Loucy (cell line): ENCODE results near the gene MST1.

Source experiments
- H2AFZ ChIP-seq: fragments of 200-600 bp; sonication (generic); 2 replicates; pipeline ENCODE4 v1.6.0; 2016; ENCODE audit warnings: antibody characterized with exemption, mild to moderate bottlenecking, low read length, moderate library complexity
- H3F3A ChIP-seq: fragments of 200-600 bp; 2 replicates; pipeline ENCODE4 v1.6.0; 2016; ENCODE audit warnings: antibody characterized with exemption, low read depth, mild to moderate bottlenecking
- H3K27me3 ChIP-seq: fragments of 200-600 bp; sonication (generic); 2 replicates; pipeline ENCODE4 v1.6.1; 2014; ENCODE audit warnings: low read length, mild to moderate bottlenecking; ENCODE audit not compliant: insufficient read depth, poor library complexity, severe bottlenecking
- H3K36me3 ChIP-seq: fragments of 200-600 bp; sonication (generic); 2 replicates; pipeline ENCODE4 v1.6.1; 2016; ENCODE audit warnings: low read length; ENCODE audit not compliant: insufficient read depth
- H3K4me1 ChIP-seq: fragments of 200-600 bp; sonication (generic); 2 replicates; pipeline ENCODE4 v1.5.1; 2014; ENCODE audit warnings: low read length, mild to moderate bottlenecking; ENCODE audit not compliant: insufficient read depth, poor library complexity, severe bottlenecking
- H3K4me2 ChIP-seq: fragments of 200-600 bp; sonication (generic); 2 replicates; pipeline ENCODE4 v1.6.0; 2014; ENCODE audit warnings: antibody characterized with exemption, low read length, low read depth, mild to moderate bottlenecking; ENCODE audit not compliant: poor library complexity, severe bottlenecking
- H3K4me3 ChIP-seq: fragments of 200-600 bp; sonication (generic); 2 replicates; pipeline ENCODE4 v1.5.1; 2014; ENCODE audit warnings: low read length, mild to moderate bottlenecking, mixed read lengths; ENCODE audit not compliant: poor library complexity, severe bottlenecking
- H3K79me2 ChIP-seq: fragments of 200-600 bp; sonication (generic); 2 replicates; pipeline ENCODE4 v1.6.1; 2014; ENCODE audit warnings: low read length; ENCODE audit not compliant: insufficient read depth
- H3K9ac ChIP-seq: fragments of 200-600 bp; sonication (generic); 2 replicates; pipeline ENCODE4 v1.6.0; 2014; ENCODE audit warnings: mild to moderate bottlenecking, low read depth, low read length, moderate library complexity; ENCODE audit not compliant: poor library complexity, severe bottlenecking
- H3K9me2 ChIP-seq: fragments of 200-600 bp; sonication (generic); replicated peaks from 2 replicates; pipeline ENCODE4 v1.6.1; 2016; ENCODE audit warnings: low read depth, low read length, mixed read lengths
- H3K9me3 ChIP-seq: fragments of 200-600 bp; sonication (generic); 2 replicates; pipeline ENCODE4 v1.6.1; 2014; ENCODE audit warnings: mild to moderate bottlenecking, antibody characterized with exemption, low read length, low read depth; ENCODE audit not compliant: insufficient read depth
- H4K20me1 ChIP-seq: fragments of 200-600 bp; sonication (generic); 2 replicates; pipeline ENCODE4 v1.6.0; 2014; ENCODE audit warnings: antibody characterized with exemption, low read length, mild to moderate bottlenecking; ENCODE audit not compliant: insufficient read depth, poor library complexity, severe bottlenecking
- EZH2phosphoT487 ChIP-seq: fragments of 200-600 bp; IDR thresholded peaks from 2 replicates; pipeline ENCODE4 v1.6.1; 2018; ENCODE audit warnings: antibody characterized with exemption, mild to moderate bottlenecking, moderate library complexity, borderline replicate concordance
- TF ChIP-seq, protein P1 (sequence below): fragments of 200-600 bp; sonication (generic); conservative IDR thresholded peaks from 2 replicates; pipeline ENCODE4 v1.5.1; 2014; ENCODE audit warnings: mild to moderate bottlenecking, antibody characterized with exemption, low read length

The MST1 gene

DNA sequence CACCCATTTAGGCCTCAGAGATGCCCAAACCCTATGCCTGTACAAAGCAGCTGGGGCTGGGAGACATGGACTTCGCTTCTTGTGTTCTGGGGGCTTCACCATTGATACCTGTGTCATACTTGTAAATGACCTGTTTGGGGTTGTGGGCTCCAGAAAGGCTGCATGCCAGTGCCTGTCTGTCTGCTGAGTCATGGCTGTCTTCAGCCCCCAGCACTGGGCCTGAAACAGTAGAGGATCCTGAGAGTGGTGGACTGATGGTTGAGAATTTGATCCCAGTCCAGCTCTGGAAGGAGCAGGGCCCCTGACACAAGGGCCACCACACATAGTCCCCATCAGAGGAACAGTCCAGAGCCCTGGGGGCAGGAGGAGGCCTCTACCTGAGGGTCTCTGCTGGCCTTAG, 39.7 kb downstream of the MST1 start:
- TF ChIP-seq EZH2phosphoT487, result no peak
- TF ChIP-seq, protein P1, sequence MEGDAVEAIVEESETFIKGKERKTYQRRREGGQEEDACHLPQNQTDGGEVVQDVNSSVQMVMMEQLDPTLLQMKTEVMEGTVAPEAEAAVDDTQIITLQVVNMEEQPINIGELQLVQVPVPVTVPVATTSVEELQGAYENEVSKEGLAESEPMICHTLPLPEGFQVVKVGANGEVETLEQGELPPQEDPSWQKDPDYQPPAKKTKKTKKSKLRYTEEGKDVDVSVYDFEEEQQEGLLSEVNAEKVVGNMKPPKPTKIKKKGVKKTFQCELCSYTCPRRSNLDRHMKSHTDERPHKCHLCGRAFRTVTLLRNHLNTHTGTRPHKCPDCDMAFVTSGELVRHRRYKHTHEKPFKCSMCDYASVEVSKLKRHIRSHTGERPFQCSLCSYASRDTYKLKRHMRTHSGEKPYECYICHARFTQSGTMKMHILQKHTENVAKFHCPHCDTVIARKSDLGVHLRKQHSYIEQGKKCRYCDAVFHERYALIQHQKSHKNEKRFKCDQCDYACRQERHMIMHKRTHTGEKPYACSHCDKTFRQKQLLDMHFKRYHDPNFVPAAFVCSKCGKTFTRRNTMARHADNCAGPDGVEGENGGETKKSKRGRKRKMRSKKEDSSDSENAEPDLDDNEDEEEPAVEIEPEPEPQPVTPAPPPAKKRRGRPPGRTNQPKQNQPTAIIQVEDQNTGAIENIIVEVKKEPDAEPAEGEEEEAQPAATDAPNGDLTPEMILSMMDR, result no peak
- H3F3A ChIP-seq, result no peaks in the 10 kb centered on the region
- H3K4me3 ChIP-seq, result no peak overlapping the region
- no peaks in the 10 kb centered on the region for H3K79me2 ChIP-seq
- no peaks in the 10 kb centered on the region for H3K9me3 ChIP-seq
- H3K4me2 ChIP-seq, result peak overlapping the region; percentile 76
- peak overlapping the region; percentile 76 for H3K9ac ChIP-seq
- no peaks in the 10 kb centered on the region for H3K9me2 ChIP-seq
- no peaks in the 10 kb centered on the region for H4K20me1 ChIP-seq
- H3K4me1 ChIP-seq, result peaks cover 39% of the 10 kb centered on the region
- H3K27me3 ChIP-seq, result no peaks in the 10 kb centered on the region
- no peaks in the 10 kb centered on the region for H3K36me3 ChIP-seq
- no peak overlapping the region; the same call in 1 of the 2 replicates for H2AFZ ChIP-seq

DNA sequence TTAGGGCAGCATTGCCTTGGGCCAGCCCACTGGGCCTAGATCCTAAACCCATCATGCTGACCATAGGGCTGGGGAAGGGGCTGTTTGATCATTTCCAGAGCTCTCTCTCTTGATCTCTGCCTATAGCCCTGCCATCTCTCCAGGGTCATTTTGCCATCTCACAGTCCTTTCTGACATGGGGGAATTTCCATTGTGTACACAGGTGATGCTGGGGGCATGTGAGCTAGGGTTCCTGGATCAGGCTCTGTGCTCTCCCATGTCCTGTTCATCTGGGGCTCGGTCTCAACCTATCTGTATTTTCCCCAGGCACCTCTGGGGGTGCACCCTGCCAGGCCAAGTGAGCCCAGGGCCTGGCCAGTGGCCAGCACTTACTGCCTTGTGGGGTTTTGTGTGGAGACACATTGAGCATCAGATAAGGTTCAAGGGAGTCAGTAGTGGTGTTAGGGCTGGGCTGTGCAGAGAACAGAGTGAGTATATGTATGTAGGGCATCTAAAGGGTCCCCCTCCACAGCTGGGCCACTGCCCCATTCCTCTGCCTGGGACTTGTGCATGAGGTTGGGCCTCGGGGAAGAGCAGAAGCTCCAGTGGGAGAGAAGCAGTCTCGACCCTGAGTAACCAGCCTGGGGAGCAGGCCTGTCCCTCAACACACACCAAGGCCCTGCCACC, 40.8 kb downstream of the MST1 start:
- Histone ChIP-seq H3K4me2 (peak overlapping the region; percentile 76), H3K9ac (peak overlapping the region; percentile 76), H4K20me1 (no peaks in the 10 kb centered on the region), H2AFZ (0 out of 2 replicates have a peak overlapping the region, but pooled peaks have one; percentile 11), H3K9me2 (no peaks in the 10 kb centered on the region), H3K4me3 (peak overlapping the region; percentile 65), H3K4me1 (peaks cover 39% of the 10 kb centered on the region), H3K79me2 (no peaks in the 10 kb centered on the region), H3K9me3 (no peaks in the 10 kb centered on the region), H3K36me3 (no peaks in the 10 kb centered on the region), H3K27me3 (no peaks in the 10 kb centered on the region), H3F3A (no peaks in the 10 kb centered on the region)
- TF ChIP-seq EZH2phosphoT487, result no peak
- TF ChIP-seq, protein P1, result no peak

DNA sequence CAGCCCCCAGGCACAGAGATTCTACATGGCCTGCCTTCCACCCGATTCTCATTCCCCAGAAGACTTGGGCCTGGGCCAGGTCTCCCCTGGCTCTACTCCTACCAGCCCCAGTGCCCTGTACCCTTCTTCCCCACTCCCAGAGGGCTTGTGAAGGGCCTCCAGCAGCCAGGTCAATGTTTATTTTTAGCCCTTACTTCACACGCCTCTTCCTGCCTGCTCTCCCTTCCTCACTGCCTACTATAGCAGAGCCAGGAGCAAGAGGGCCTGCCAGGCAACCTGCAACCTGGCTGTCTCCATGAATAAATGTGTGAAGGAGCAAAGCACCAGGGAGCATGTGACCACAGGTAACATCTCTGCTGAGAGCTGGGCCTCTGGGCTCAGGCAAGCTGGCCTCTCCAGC, 41.5 kb downstream of the MST1 start:
- H3F3A ChIP-seq, result no peaks in the 10 kb centered on the region
- no peaks in the 10 kb centered on the region for H3K36me3 ChIP-seq
- H2AFZ ChIP-seq, result peak overlapping the region; percentile 11; the same call in 1 of the 2 replicates
- H3K4me3 ChIP-seq, result peak overlapping the region; percentile 65
- peak overlapping the region; percentile 76 for H3K9ac ChIP-seq
- no peaks in the 10 kb centered on the region for H3K27me3 ChIP-seq
- peaks cover 39% of the 10 kb centered on the region for H3K4me1 ChIP-seq
- no peaks in the 10 kb centered on the region for H3K9me2 ChIP-seq
- no peak for TF ChIP-seq EZH2phosphoT487
- TF ChIP-seq, protein P1, result no peak
- no peaks in the 10 kb centered on the region for H4K20me1 ChIP-seq
- no peaks in the 10 kb centered on the region for H3K79me2 ChIP-seq
- peak overlapping the region; percentile 76 for H3K4me2 ChIP-seq
- no peaks in the 10 kb centered on the region for H3K9me3 ChIP-seq
